Measurements from ENCODE around the gene RENBP.

DNA sequence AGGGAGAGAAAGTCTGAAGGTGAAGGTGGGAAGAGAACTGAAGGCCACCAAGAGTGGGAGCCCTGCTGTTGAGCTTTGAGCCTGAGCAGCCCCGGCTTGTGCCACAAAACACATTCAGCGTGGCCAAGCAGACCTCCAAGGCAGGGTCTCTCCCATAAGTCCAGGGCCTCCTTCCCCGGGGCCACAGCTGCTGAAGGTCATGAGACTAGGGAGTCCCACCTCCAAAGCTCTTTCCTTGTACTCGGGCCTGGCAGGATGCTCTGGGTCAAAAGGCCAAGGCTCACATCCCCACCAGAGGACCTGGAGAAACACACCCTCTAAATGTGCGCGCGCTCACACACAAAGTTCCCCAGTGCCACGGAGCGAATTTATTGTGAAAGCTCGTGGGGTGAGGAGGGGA is 14.9 kb downstream of the RENBP start:
- TF ChIP-seq MEF2A (IDR thresholded peaks at IDR 0.05; ENCODE audit: borderline replicate concordance, low read depth) = no peak
- TF ChIP-seq EP300 (IDR thresholded peaks at IDR 0.05; ENCODE audit: borderline replicate concordance in 1 of 2, low read depth in 1 of 2, low read length in 1 of 2) = no peak
- no peak for TF ChIP-seq GATA2 (CRISPR knock-in tag; IDR thresholded peaks at IDR 0.05)
- TF ChIP-seq REST (IDR thresholded peaks at IDR 0.05; ENCODE audit: low read depth, low read length) = no peak
- no peak for TF ChIP-seq NRF1 (IDR thresholded peaks at IDR 0.05; ENCODE audit: low read depth, low read length)
- TF ChIP-seq CHD2 (IDR thresholded peaks at IDR 0.05; ENCODE audit: low read length, partially characterized antibody) = no peak
- TF ChIP-seq MAX (IDR thresholded peaks at IDR 0.05; ENCODE audit: low read depth) = no peak

Measured in SK-N-SH (cell line).